ENCODE measurements around the gene PDLIM4.
A peak's percentile ranks its signal among the peaks of the same experiment; 100 is the strongest.

PDLIM4 gene

DNA sequence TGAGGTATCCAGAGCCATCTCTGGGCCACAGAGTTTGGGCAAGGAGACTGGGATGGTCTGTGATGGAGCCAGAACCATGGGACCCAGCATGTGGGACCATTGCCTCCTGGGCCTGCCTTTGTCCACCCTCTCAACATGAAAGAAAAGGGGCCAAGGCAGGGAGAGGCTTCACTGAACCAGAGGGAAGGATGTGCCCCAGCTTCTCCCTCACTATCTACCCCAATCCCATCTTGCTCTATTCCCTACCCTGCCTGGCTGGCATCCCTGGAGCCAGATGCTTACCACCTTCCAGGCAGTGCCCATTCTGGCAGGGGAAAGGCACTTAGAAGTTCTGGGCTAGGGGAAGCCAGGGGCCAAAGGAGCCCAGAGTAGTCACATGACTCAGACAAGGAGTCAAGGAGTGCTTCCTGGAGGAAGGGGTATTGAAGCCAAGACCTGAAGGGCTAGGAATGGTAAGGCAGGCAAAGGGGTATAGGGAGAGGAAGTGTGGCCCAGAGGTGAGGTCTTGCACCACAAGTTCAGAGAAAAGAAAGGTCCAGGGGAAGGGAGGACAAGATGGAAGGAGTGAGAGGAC is 9.8 kb downstream of the PDLIM4 start:
- DNase-seq (ENCODE audit: low spot score) = no peak

- DNase-seq (ENCODE audit: low spot score) = peak; percentile 24
Measured at GRCh38 chr5:132267931-132268768, 10.7 kb downstream of the PDLIM4 start.

DNA sequence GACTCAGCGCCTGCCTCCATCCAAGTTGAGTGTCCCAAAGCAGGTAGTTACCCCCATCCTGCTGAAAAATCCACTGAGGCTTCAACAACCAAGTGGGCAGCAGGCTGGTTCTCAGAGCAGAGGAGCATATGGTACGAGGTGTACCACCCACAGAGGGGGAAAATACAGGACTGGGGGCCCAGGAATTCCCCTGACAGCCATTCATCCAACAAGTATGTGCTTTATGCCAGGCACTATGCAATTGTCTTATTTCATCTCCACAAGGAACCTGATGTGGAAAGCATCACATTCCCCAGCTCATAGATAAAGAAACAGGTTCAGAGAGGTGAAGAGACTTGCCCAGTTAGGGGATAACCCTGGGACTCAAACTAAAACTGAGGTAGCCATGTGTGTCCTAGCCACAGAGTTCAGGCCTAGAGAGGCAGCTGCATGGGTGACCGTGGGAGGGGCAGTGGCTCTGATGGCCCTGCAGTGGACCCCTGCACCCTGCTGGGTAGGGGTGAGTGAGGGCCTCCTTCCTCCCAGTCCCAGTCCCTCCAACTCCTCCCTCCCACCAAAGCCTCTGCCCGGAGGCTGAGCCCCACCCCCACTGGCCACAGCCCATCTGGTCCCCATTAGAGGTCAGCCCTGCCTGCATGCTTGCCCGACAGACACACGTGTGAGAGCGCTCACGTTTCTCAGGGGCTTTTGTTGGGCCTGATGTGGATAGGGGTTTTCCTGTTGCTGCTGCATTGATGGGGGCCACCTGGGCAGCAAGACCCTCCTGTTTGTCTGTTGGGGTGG is 11.5 kb downstream of the PDLIM4 start:
- no peak for DNase-seq (ENCODE audit: low spot score)

DNA sequence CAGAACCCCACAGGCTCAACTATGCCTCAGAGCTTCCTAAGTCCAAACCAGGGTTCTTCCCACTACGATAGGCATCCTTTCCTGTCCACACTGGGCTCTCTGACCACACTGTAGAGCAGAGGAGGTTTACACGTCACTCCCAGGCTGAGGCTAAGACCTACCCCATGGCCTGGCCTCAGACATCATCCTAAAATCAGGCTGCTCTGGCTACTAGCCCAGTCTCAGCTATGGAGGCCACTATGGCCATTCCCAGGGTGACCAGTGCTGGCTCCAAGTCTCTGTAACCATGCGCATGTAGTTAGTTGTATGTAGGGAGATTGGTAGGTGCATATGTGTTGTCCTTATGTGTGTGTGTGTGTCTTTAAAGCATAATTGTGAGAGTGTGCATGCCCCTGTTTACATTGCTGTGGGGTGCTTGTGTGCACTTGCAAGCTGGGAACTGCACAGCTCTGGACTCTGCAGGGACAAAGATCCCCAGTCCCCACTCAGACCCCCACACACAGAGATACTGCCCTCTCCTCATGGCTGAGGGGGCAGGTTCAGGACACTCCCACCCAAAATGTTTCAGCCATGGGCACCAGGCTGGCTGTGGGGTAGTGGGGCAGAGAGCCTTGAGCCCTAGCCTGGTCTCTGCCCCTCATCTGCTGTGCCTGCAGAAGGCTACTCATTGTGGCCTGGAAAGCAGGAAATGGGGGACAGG is 12.3 kb downstream of the PDLIM4 start:
- no peak for DNase-seq (ENCODE audit: low spot score)

- no peak for DNase-seq (ENCODE audit: low spot score)
Measured at GRCh38 chr5:132270335-132270665, 12.8 kb downstream of the PDLIM4 start.

- no peak for DNase-seq (ENCODE audit: low spot score)
Measured at GRCh38 chr5:132270706-132271105, 13.2 kb downstream of the PDLIM4 start.

- no peak for DNase-seq (ENCODE audit: low spot score)
Measured at GRCh38 chr5:132271251-132272246, 14.1 kb downstream of the PDLIM4 start.

DNA sequence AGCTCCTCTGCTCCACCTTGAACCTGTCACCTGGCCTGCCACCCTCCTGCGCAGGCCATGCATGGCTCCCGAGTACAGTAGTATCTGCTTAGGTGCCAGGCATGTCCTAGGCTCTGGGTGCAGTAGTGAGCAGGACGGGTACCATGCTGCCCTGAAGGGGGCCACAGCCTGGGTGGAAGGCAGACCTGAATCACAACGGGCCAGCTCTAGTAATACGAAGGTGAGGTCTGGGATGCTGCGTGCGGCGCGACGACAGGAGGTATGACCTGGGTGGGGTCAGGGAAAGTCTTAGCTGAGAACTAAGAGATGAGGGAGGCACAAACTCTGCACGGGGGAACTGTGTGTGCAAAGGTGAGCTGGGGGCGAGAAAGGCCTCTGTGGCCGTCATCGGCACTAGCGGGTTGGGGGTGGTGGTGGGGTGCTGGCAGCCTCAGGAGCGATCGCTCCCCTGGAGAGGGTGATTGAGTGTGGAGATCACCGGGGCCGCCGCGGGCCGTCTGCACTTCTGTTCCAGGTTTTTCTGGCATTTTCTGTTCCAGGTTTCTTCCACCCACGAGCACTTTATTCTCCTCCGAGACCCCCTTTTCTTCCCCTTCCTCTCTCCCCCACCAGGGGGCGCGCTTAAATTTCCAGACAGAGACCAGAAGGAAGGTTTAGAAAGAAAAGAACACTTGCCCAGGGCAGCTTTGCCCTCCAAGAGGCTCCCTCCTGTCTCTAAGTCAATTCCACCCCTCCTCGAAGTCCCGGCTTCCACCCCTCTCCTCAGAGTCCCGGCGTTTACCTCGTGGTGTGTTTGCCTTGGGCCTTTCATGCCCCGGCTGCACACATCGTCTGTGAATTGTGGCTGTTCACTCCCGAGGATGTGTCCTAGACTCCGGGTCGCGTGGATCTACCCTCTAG is 15.1 kb downstream of the PDLIM4 start:
- no peak for DNase-seq (ENCODE audit: low spot score)

DNA sequence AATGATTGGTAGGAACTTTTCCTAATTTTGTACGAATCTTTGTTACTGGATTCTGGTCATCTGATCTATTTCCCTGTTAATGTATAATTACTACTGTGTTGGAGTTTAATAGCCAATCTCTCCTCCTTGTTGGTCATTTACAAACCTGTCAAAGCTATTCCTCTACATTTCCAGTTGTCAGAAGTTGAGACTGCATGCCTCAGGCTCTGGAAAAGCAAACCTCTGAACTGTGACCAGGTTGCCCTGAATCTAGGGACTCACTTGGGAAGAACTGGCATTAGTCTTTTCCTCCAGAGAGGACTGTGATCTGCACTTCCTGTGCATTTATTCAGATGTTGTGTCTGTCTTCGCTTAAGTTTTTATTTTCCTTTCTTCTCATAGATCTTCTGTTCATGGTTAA is 16.1 kb downstream of the PDLIM4 start:
- DNase-seq (ENCODE audit: low spot score) = no peak

GRCh38 chr5:132274050-132274792 is 16.7 kb downstream of the PDLIM4 start:
- no peak for DNase-seq (ENCODE audit: low spot score)

DNA sequence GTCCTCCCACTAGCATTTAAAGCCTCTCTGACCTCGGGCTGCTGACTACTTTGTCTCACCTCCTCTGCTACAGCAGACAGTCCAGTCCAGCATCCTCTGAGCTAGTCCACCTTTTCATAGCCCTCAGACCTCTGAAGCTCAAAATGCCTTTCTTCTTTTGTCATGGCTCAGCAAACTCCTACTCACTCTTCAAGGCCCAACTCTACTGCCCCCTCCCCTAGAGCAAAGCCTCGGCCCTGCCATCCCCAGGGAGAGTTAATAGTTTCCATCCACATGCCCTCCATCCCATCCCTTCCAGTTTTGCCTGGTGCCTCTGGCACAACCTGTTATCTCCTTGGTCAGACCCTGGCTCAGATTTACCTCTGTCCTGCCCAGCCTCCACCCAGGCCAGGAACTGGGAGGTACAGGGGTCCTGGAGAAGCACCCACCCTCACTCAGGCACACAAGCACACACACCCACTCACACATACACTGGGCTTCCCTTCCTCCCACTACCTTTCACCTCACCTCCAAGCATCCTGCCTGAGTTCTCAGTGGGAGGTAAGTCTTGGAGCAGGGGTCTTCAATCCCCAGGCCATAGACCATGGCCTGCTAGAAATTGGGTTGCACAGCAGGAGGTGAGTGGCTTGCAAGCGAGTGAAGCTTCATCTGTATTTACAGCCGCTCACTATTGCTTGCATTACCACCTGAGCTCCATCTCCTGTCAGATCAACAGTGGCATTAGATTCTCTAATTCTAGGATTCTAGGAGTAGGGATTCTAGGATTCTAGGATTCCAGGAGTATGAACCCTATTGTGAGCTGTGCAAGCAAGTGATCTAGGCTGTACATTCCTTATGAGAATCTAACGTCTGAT is 18.1 kb downstream of the PDLIM4 start:
- no peak for DNase-seq (ENCODE audit: low spot score)

GRCh38 chr5:132277256-132277655 is 19.8 kb downstream of the PDLIM4 start:
- DNase-seq (ENCODE audit: low spot score) = no peak

DNA sequence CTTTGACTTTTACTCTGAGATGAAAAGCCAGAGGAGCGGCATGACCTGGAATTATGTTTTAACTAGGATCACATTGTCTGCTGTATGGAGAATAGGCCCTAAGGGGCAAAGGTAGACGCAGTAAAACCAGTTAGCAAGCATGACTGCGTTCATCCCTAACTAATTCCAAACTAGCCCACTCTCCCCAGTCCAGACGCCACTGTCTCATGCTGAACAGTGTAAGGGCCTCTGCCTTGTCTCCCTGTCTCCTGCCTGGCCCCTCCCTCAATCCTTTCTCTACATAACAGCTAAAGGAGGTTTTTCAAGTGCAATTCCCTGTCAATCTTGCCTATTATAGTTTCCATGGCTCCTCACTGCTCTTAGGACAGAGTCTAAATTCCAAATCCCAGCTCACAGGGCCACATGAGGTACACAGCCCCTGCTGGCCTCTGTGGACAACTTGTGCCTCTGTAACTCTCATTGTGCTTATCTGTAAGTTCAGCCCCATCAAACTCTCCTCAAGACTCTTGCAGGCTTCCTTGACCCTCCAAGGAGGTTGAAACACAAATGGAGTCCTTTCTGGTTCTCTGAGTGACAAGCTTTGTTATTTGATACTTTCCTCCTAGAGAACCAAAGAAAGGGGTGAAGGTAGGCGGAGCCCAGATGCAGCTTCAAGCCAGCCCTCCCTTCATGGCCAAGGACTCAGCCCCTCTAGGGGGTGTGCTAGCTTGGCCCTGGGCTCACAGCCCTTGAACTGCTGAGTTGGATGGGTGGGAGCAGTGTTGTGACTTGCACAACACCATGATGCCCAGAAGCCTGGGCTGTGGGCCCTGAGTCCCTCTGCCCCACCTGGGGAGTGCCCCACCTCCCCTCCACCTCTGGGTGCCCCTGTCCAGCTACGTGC is 20.7 kb downstream of the PDLIM4 start:
- no peak for DNase-seq (ENCODE audit: low spot score)

GRCh38 chr5:132279801-132280200 is 22.3 kb downstream of the PDLIM4 start:
- DNase-seq (ENCODE audit: low spot score) = no peak

DNA sequence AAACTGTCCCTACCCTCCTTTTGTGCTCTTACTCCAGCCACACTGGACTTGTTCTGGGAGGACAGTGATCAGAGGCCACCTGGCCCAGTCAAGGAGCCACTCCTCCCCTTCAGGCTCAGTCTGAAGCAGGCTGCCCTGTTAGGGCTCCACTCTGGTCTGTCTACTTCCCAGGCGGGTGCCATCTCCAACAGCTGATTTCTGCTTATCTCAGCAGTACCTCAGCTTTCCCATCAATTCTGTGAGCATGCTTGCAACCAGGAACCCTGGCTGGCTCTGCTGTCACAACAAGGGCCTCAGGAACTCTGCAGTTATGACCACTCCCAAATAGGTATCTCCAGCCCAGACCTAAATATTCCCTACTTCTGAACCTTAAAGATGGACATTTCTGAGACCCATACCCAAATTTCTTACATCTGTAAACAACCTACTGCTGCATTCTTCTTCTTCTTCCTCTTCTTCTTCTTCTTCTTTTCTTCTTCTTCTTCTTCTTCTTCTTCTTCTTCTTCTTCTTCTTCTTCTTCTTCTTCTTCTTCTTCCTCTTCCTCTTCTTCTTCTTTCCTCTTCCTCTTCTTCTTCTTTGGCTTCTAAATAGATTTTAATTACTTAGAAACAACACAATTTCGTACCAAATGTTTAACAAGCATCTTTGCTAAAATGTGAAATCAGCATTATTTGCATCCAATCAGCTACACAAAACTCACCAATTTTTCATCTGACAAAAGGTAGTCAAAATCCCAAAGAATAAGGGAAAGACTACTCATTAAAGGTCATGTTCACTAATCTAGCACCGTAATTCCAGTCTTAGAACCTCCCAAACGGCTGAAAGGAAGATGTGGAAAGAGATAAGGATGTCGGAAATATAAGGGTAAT is 23.1 kb downstream of the PDLIM4 start:
- no peak for DNase-seq (ENCODE audit: low spot score)

- no peak for DNase-seq (ENCODE audit: low spot score)
Measured at GRCh38 chr5:132281856-132282614, 24.5 kb downstream of the PDLIM4 start.
